ENCODE measurements around the gene CIC.

DNA sequence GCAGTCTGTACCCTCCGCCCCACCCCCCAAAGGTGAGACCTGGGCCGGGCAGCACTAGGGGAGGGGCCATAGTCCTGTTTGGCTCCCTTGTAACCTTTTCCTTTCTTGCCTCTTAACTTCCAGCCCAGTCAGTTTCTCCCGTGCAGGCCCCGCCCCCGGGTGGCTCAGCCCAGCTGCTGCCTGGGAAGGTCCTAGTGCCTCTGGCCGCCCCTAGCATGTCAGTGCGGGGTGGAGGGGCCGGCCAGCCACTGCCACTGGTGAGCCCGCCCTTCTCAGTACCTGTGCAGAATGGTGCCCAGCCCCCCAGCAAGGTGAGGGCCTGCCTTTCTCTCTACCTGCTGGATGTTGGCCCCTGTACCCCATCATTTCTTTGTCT lies 22.4 kb downstream of the CIC start:
- TF ChIP-seq POLR2A (IDR thresholded peaks at IDR 0.05): no peak
- no peak for TF ChIP-seq EP300 (IDR thresholded peaks at IDR 0.05)
- TF ChIP-seq, protein P1, sequence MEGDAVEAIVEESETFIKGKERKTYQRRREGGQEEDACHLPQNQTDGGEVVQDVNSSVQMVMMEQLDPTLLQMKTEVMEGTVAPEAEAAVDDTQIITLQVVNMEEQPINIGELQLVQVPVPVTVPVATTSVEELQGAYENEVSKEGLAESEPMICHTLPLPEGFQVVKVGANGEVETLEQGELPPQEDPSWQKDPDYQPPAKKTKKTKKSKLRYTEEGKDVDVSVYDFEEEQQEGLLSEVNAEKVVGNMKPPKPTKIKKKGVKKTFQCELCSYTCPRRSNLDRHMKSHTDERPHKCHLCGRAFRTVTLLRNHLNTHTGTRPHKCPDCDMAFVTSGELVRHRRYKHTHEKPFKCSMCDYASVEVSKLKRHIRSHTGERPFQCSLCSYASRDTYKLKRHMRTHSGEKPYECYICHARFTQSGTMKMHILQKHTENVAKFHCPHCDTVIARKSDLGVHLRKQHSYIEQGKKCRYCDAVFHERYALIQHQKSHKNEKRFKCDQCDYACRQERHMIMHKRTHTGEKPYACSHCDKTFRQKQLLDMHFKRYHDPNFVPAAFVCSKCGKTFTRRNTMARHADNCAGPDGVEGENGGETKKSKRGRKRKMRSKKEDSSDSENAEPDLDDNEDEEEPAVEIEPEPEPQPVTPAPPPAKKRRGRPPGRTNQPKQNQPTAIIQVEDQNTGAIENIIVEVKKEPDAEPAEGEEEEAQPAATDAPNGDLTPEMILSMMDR (IDR thresholded peaks at IDR 0.05): no peak
